HepG2 (cell line): ENCODE measurements around the gene TMEM108. TPM values are rescaled to one million over a fixed set of nuclear protein-coding genes. Genes with fewer than 3 reads are reported as not detected.

Experiments used
- ATAC-seq: fragments of 200-7000 bp; cut with Tn5 transposase; 3 replicates; pipeline ENCODE4 v1.9.1; 2020; ENCODE audit warnings: mild to moderate bottlenecking, moderate library complexity
- BruUV-seq: library from RNA; stranded (reverse); fragments of 400-500 nt; replicated peaks from 2 replicates; lab custom pipeline; 2021; lab: Mats Ljungman, UMichigan
- CTCF ChIA-PET: fragments of 300-600 bp; formaldehyde crosslinking; extraction: SDS; loops from one replicate; lab custom pipeline; 2021; ENCODE audit warnings: low total read pairs, inconsistent platforms, low intra/inter-chr PET ratio; lab: Yijun Ruan, JAX
- POLR2A ChIA-PET: fragments of 350-600 bp; sonication (Branson Sonifier 250); formaldehyde crosslinking; loops from one replicate; lab custom pipeline; 2020; ENCODE audit warnings: antibody characterized with exemption, inconsistent platforms; lab: Yijun Ruan, JAX
- DNase-seq: peaks from one replicate; pipeline ENCODE4 v3.0.0-alpha.2; 2015; ENCODE audit warnings: low spot score
- FAIRE-seq: peaks from 3 replicates; lab custom pipeline; 2011; peaks lifted over from hg19 to GRCh38; lab: Jason Lieb, UNC
- H2AFZ ChIP-seq: one replicate; pipeline ENCODE4 v1.6.1; 2011; ENCODE audit warnings: low read length, inconsistent platforms
- H3K27ac ChIP-seq: fragments of 300-600 bp; 3 replicates; pipeline ENCODE4 v1.8.0; 2011; ENCODE audit warnings: mixed run types, mild to moderate bottlenecking, mixed read lengths, low read length, inconsistent platforms; ENCODE audit not compliant: insufficient read depth; ENCODE audit errors: extremely low read length
- H3K27me3 ChIP-seq, 2 experiments: fragments of 200-600 bp in 1 of 2; 2 replicates in 1 of 2; 3 replicates in 1 of 2; pipeline versions ENCODE4 v1.6.0 to v1.8.0; 2011; ENCODE audit warnings: low read length in 2 of 2, mild to moderate bottlenecking in 2 of 2, moderate library complexity in 2 of 2, inconsistent platforms in 1 of 2; ENCODE audit not compliant: insufficient read depth in 2 of 2, control insufficient read depth in 1 of 2
- H3K36me3 ChIP-seq, 2 experiments: fragments of 200-600 bp in 1 of 2; replicated peaks in 1 of 2; 2 replicates in 1 of 2; 3 replicates in 1 of 2; pipeline versions ENCODE4 v1.5.1 to v1.8.0; 2011; ENCODE audit warnings: low read length in 2 of 2, inconsistent platforms in 1 of 2; ENCODE audit not compliant: insufficient read depth in 2 of 2, control insufficient read depth in 1 of 2
- H3K4me1 ChIP-seq: 2 replicates; pipeline ENCODE4 v1.5.1; 2012; ENCODE audit warnings: low read length, inconsistent platforms; ENCODE audit not compliant: insufficient read depth
- H3K4me2 ChIP-seq: 2 replicates; pipeline ENCODE4 v1.6.0; 2011; ENCODE audit warnings: low read depth, low read length, inconsistent platforms
- H3K4me3 ChIP-seq, 3 experiments: fragments of 200-600 bp in 1 of 3; sonication (generic), shearing (Covaris generic) in 1 of 3; replicated peaks in 1 of 3; 2 replicates each; pipeline ENCODE4 v1.5.1; 2011 to 2016; ENCODE audit warnings: low read length in 3 of 3, inconsistent platforms in 2 of 3, low read depth in 2 of 3, mild to moderate bottlenecking in 2 of 3, control low read depth in 1 of 3, mixed read lengths in 1 of 3; ENCODE audit not compliant: insufficient read depth in 1 of 3
- H3K79me2 ChIP-seq: one replicate; pipeline ENCODE4 v1.6.1; 2011; ENCODE audit warnings: low read length, inconsistent platforms; ENCODE audit not compliant: insufficient read depth
- H3K9ac ChIP-seq: 2 replicates; pipeline ENCODE4 v1.6.0; 2011; ENCODE audit warnings: mild to moderate bottlenecking, low read depth, low read length, inconsistent platforms; ENCODE audit not compliant: insufficient read depth
- H3K9me3 ChIP-seq: 2 replicates; pipeline ENCODE4 v1.5.1; 2012; ENCODE audit warnings: mild to moderate bottlenecking, low read length
- H4K20me1 ChIP-seq: 2 replicates; pipeline ENCODE4 v1.6.0; 2011; ENCODE audit warnings: inconsistent platforms, mild to moderate bottlenecking, low read length, moderate library complexity; ENCODE audit not compliant: insufficient read depth
- DBP ChIP-seq: sonication (generic); formaldehyde crosslinking; IDR thresholded peaks from 2 replicates; pipeline ENCODE4 v1.4.0; 2020; ENCODE audit warnings: missing genetic modification reagents; ENCODE audit errors: not compliant biosample characterization
- KLF6 ChIP-seq: IDR thresholded peaks from 2 replicates; pipeline ENCODE4 v1.8.0; 2016; ENCODE audit warnings: missing biosample characterization, missing genetic modification reagents
- NFAT5 ChIP-seq: sonication (generic); formaldehyde crosslinking; IDR thresholded peaks from 2 replicates; pipeline ENCODE4 v1.4.0; 2020; ENCODE audit warnings: missing genetic modification reagents
- NPAS2 ChIP-seq: sonication (generic); formaldehyde crosslinking; IDR thresholded peaks from 2 replicates; pipeline ENCODE4 v1.8.0; 2022; ENCODE audit warnings: mild to moderate bottlenecking, missing genetic modification reagents, borderline replicate concordance
- REST ChIP-seq, 2 experiments: IDR thresholded peaks; 2 replicates each; pipeline ENCODE4 v1.6.1; 2011 to 2012; ENCODE audit warnings: low read length in 2 of 2, borderline replicate concordance in 1 of 2, low read depth in 1 of 2, mild to moderate bottlenecking in 1 of 2, moderate library complexity in 1 of 2
- ZC3H4 ChIP-seq: sonication (generic); formaldehyde crosslinking; IDR thresholded peaks from 2 replicates; pipeline ENCODE4 v1.4.0; 2020; ENCODE audit warnings: missing genetic modification reagents, borderline replicate concordance
- ZFP90 ChIP-seq: sonication (generic); formaldehyde crosslinking; IDR thresholded peaks from 2 replicates; pipeline ENCODE4 v1.8.0; 2022; ENCODE audit warnings: missing genetic modification reagents, mild to moderate bottlenecking, inconsistent platforms, borderline replicate concordance
- ZNF589 ChIP-seq: sonication (generic); formaldehyde crosslinking; conservative IDR thresholded peaks from 2 replicates; pipeline ENCODE4 v1.8.0; 2022; ENCODE audit warnings: mild to moderate bottlenecking, moderate library complexity, missing genetic modification reagents
- ZNF674 ChIP-seq: sonication (generic); formaldehyde crosslinking; IDR thresholded peaks from 2 replicates; pipeline ENCODE4 v1.5.0; 2020; ENCODE audit warnings: low read depth, mild to moderate bottlenecking, missing genetic modification reagents
- WGBS: methylation state at CpG from one replicate; pipeline ENCODE4 v1.1.6; 2017; ENCODE audit warnings: low lambda C conversion rate; 5-methylcytosine and 5-hydroxymethylcytosine counted together
- in situ Hi-C: cut with HindIII; loops from 2 replicates; pipeline ENCODE4 v1.10.0; 2017; ENCODE audit warnings: low pct_unique_long_range_greater_than_20kb; ENCODE audit not compliant: extremely low pct_ligation_motif_present
- intact Hi-C: fragments of 100-400 bp; cut with micrococcal nuclease; formaldehyde crosslinking; loops from one replicate; pipeline ENCODE4 v1.10.0; 2022; ENCODE audit not compliant: unreplicated experiment
- polyA plus RNA-seq, 8 experiments: library from polyadenylated mRNA; depleted of rRNA in 3 of 8; stranded (reverse) in 7 of 8; unstranded in 1 of 8; fragments of >200 nt; fragmentation: Illumina TruSeq in 4 of 8; extraction: Trizol in 4 of 8; gene quantifications; 2 replicates each; pipeline versions ENCODE4 v1.2.1 to v1.2.3, GENCODE V29; 2011 to 2016; ENCODE audit warnings: low read depth in 4 of 8, missing spikeins in 1 of 8, mixed read lengths in 1 of 8; ENCODE audit not compliant: insufficient read depth in 1 of 8
- total RNA-seq, 5 experiments: library from RNA; depleted of rRNA; stranded (reverse); fragments of >200 nt; fragmentation: Illumina TruSeq; extraction: Trizol; gene quantifications; 2 replicates each; pipeline ENCODE4 v1.2.3, GENCODE V29; 2016; ENCODE audit warnings: low read depth in 1 of 5

The TMEM108 gene
- total and polyA plus RNA-seq, 2 of the 13 experiments (the other 11 are each of a cell fraction or from before 2014, with no cell fraction given): not detected

GRCh38 chr3:133032301-133032700 lies 5.9 kb upstream of the TMEM108 start (continued):
- TF ChIP-seq NFAT5 (CRISPR knock-in tag) (no peak), NPAS2 (CRISPR knock-in tag) (no peak), DBP (CRISPR knock-in tag) (no peak), ZNF674 (no peak)

- 54% methylated on average over 9 of the region's 9 CpGs for WGBS
- Histone ChIP-seq H2AFZ (no peak overlapping the region), H3K9me3 (no peaks in the 10 kb centered on the region), H3K4me1 (no peaks in the 10 kb centered on the region), H3K27me3 (peaks cover 0 to 25% of the 10 kb centered on the region in 2 experiments; a peak in 3 of 5 replicates), H3K27ac (no peak overlapping the region), H3K79me2 (no peaks in the 10 kb centered on the region), H3K4me2 (no peak overlapping the region), H3K4me3 (no peak overlapping the region), H4K20me1 (no peaks in the 10 kb centered on the region), H3K9ac (no peak overlapping the region), H3K36me3 (no peaks in the 10 kb centered on the region)
- DNase-seq (no peak), FAIRE-seq (no peak), ATAC-seq (no peak)
- TF ChIP-seq ZC3H4 (no peak), ZFP90 (CRISPR knock-in tag) (no peak), KLF6 (CRISPR knock-in tag) (no peak), REST (IDR thresholded peaks at IDR 0.05; ENCODE audit: borderline replicate concordance in 1 of 2, low read depth in 1 of 2, low read length in 2 of 2) (no peak), ZNF589 (CRISPR knock-in tag) (no peak)
- POLR2A ChIA-PET: no interaction called here
- in situ Hi-C loops (no loop called here), intact Hi-C loops (no loop called here)
- BruUV-seq: no TSS peak
- CTCF ChIA-PET: no interaction called here
Measured at GRCh38 chr3:133037436-133037835, 755 bp upstream of the TMEM108 start.
